GM21526 (cell line): ENCODE measurements around the gene SLC6A6.

Experiments used
- ATAC-seq: cut with Tn5 transposase; IDR thresholded peaks from one replicate; pipeline ENCODE4 v1.9.1; 2021; ENCODE audit warnings: moderate library complexity; ENCODE audit not compliant: unreplicated experiment, low FRiP score

Gene SLC6A6

DNA sequence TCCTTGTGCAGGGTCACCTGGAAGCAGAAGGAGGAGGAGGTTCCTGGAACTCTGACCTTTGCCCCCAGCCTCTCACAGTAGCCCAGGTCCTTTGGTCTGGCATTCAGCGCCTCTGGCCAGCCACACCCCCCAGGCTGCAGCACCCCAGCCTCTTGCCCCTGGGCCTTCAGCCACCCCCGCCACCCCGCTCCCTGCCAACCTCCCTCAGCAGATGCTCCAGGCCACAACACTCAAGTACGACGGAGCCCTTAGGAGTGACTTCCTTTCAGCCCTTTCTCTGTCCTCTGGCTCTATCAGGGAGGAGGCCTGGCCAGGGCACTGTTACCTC, 92.5 kb downstream of the SLC6A6 start:
- no peak for ATAC-seq

DNA sequence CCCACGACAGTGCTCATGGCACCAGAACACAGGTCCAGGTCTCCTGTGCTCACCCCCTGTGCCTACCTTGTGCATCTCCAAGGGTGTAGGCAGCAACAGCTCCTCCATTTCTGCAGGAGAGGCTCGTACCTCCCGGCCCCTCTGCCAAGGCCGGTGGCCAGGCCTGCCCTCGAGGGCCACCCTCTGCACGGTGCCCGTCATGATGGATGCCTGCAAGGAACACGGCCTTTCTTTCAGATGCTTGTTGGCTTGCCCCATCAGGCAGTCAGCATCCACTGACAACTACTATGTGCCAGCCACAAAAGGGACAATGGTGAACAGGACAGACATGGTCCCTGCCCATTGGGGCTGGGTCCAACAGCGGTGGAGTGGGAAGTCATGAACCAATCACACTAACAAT, 93.9 kb downstream of the SLC6A6 start:
- ATAC-seq: no peak

DNA sequence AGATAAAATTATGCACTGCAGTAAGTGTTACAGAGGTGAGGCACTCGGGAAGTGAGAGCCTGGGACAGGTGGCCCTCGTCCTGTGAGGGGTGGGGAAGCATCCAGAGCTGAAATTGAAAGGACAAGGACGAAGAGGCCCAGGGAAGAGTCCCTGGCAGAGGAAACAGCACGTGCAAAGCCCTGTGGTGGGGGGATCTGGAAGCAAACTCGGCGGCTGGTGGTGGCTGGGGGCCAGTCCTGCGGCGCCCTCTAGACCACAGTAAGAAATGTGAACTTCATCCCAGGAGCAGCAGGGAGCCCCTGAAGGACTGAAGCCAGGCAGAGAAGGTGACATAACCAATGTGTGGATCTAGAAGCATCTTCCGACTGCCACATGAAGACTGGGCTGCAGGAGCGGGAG, 94.9 kb downstream of the SLC6A6 start:
- ATAC-seq: no peak

DNA sequence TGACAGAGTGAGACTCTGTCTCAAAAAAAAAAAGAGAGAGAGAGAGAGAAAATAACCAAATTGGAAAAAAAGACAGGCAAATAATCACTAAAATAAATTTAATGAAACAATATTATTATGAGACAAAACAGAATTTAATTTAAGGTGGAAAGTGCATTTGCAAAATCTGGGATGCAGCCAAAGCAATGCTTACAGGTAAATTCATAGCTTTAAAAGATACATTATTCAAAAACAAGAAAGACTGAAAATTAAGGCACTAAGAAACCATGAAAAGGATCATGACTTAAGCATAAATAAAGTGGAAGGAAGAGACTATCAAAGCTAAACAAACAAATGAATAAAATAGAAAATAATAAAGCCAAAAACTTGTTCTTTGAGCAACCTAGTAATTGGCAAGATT, 100.1 kb downstream of the SLC6A6 start:
- ATAC-seq: no peak

DNA sequence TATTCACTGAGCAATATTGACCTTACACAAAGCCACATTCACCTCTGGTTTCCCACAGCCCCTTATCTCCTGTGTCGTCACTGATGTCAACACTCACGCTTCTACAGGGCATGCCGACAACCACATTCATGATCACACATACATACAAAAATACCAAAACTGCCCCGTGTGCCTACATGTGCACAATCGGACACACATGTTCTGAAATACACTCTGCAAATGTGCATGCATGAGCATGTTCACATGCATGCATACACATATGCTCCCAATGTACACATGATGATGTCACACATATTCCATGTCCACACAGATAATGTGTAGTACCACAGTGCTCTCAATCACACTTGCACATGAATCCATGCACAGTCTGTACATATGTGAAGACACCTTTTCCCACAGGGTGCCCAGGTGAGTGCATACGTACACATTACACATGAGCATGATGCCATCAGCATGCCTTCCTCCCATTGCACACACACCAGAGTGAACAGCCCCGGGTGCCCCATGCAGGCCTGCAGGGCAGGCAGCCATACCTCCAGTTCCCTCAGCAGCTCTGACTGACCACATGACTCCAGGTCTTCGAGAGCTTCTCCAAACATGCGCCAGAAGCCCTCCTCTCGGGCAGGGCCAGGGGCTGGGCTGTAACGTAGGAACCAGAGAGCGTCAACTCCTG, 100.8 kb downstream of the SLC6A6 start:
- ATAC-seq: no peak

DNA sequence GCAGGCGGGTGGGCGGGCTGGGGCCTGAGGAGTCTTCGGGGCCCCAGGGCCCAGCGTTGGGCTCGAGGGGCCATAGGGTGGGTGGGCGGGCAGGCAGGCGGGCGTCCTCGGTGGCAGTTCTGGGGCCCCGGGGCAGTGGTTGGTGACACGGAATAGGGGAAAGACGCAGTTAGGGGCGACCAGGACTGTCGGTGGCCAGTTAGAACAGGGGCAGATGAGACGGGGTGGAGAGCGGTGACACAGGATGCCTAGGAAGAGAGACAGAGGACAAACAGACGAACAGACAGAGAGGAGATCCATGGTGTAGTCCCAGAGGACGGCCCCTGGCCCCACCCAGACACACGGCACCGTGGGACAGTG, 101.3 kb downstream of the SLC6A6 start:
- ATAC-seq: no peak

DNA sequence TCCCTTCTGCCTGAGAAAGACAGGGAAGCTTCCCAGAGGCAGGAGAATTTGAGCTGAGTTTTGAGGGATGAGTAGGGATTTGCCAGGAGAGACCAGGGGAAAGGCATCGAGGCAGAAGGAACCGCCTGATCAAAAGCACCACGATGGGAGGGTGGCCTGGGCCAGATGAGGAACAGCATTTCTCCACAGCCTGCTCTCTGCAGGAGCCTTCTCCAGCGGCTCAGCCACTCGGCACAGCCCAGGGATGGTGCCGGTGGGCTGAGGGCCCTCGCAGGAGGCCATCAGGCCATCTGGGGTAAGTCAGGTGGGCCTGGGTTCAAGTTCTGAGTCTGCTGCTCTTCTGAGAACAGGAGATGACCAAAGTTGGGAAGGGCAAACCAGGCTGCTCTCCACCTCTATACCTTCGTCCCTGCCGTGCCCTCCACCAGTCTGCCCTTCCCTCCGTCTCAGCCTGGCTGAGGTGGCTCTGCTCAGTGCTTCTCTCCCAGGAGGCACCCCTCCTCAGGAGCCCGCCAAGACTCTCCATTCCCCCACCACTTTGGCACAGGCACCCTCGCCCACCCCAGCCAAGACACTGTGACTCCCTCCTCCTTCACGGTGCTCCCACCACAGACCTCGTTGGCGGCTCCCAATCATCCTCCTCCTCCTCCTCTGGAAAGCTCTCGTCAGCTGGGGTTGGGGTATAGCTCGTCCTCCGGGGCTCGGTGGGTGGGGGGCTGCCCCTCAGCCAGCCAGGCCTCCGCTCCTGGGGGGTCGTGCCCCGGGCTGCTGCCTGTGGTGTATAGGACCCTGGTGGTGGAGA, 102.8 kb downstream of the SLC6A6 start:
- ATAC-seq: no peak

DNA sequence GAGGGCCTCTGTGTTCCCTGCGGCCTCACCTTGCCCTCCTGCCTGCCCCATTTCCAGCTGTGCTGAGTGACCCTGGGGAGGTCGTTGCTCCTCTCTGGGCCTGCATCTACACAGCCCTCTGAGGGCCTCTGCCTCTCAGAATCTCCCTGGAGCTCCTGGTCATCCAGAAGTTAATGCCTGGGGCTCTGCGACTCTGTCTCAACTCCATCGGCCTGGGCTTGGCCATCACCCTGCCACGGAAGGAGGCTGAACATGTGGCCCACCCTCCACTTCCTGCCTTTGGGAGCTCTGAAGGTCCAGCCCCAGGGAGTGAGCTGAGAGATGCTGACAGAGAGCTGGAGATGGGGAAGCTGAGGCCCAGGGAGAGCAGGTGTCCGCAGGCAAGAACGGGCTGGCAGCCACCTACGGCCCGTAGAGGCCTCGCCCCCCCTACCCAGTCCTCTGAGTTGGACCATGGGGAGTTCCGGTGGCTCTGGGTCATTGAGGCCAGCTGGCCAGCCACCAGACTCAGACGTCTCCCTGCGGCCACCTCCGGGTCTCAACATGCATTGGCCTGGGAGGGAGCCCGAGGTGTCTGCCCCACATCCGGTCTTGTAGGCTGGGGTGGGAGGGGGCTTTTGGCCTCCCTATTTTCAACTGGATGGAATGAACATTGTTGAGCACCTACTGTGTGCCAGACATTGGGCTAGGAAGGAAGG, 103.5 kb downstream of the SLC6A6 start:
- ATAC-seq: no peak

DNA sequence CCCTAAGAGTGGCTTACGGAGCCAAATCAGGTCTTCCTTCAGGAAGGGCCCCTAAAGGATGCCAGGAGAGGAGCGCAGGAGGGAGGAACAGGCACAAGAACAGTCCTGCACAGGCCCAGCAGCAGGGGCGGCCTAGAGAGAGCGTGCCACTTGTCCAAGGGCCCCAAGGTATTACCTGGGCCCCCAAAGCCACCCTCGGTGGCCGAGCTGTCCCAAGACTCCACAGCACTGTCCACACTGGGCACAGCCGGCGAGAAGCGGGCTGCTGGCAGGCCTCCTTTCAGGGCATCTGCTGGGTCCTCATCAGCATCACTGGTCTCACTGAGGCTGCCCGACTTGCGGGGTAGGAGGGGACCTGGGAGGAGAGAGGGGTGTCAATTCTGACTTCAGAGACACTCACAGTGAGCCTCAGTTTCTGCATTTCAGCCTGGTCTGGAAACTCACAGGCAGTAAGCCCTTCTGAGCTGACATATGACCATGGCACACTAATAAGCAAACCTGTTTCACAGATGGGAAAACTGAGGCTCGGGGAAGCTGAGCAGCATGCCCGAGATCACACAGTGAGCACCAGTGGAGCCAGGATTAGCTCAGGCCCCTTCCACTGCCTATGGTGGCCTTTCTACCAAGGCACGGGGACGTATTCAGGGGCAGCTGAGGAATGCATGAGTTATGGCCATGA, 104.4 kb downstream of the SLC6A6 start:
- no peak for ATAC-seq

DNA sequence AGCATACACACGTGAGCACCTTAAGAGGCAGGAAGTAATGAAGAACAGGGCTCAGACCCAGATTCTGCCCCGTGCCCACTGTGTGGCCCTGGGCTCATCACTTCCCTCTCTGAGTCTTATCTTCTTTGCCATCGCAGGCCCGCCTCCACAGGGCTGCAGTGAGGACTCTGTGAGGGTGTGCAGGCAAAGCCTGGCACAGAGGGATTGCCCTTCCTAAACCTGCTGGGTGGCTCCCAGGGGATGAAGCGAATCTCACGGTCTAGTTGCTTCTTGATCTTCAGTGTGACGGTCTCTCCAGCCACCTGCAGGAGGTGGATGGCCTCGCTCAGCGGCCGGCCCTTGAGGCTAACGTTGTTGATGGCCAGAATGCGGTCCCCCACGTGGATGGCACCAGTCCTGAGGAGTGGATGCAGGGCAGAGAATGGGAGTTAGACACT, 104.9 kb downstream of the SLC6A6 start:
- ATAC-seq: no peak

DNA sequence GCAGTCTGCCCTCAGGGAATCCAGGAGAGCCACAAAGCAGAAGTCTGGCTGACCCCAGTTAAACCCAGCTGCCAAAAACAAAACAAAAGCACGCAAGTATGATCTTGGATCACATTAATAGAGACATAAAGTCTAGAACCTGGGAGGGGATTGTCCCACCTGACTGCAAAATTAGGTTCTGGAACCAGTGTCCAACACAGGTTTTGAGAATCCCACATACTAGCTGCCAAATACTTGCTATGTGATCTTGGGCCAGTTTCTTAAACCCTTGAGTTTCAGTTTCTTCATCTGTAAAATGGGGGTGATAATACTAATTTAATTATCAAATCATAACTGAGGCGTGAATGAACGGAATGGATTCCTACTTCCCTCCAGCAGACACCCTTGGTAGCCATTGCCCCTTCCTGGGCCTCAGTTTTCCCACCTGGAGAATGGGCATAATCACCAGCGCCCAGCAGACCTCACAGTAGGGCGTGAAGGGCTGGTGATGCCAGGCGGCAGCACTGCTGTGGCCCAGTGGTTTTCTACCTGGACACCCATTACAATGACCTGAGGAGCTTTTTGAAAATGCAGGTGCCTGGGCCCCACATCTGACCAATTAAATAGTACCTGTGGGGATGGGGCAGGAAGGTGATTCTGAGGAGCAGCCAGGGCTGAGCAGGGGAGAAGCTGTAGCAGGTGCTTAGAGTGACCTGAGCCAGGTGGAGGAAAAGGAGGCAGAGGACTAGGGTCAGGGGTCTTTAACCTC, 105.5 kb downstream of the SLC6A6 start:
- ATAC-seq: no peak

DNA sequence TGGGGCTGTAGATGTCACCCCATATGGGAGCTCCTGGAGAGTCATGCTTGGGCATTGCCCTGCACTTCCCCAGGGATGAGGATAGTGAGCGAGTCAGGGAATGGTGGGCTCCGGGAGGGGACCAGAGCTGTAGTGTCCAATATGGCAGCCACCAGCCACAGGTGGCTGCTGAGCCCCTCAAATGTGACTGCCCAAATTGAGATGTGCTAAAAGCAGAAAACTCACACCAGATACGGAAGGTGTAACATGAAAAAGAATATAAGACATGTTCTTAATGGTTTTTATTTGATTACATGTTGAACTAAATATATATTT, 106.1 kb downstream of the SLC6A6 start:
- no peak for ATAC-seq

DNA sequence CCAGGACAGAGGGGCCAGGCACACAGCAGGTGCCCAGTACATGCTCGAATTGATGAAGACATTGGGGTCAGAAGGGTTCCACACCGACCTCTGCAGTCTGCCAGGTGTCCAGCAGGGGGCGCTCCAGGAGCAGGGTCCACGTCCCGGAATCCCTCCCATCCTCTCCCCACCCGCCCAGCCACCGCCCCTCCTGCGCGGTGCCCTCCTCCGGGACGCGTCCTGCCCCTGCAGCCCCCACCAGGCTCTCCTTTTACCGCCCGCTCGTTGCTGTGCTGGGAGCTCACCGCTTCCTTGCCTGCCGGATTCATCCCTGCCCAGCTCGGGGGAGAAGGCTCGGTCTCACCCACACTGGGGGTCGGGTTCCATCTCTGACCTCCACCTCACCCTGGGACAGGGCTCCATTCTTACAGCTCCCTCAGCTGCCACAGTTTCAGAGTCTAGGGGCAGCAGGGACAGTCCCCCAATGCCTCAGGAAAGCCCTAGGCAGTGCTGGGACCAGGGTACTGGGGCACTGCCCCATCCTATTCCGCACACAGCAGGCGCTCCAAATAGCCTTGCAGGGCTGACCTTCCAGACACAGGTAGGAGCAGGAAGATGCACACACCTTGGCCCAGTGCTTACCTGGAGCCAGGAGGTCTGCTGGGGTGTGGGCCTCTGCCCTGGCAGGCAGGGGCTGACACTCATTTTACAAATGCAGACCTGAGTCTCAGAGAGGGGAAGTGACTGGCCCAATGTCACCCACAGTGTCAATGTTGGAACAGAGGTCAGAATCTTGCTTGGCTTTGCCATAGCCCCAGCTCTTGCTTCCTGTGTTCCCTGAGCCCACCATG, 106.8 kb downstream of the SLC6A6 start:
- no peak for ATAC-seq

DNA sequence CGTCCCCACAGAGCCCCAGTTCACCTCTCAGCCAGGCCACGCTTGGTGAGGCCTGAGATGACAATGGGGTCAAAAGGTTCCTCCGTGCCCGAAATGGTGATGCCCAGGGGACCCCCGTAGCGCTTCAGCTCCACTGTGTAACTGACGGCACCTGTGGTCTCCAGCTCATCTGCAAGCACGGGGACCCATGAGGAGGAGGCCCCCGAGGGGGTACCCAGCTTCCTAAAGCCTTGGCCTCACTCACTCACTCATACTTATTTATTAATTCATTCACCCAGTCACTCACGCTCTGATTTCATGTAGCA, 107.3 kb downstream of the SLC6A6 start:
- no peak for ATAC-seq

DNA sequence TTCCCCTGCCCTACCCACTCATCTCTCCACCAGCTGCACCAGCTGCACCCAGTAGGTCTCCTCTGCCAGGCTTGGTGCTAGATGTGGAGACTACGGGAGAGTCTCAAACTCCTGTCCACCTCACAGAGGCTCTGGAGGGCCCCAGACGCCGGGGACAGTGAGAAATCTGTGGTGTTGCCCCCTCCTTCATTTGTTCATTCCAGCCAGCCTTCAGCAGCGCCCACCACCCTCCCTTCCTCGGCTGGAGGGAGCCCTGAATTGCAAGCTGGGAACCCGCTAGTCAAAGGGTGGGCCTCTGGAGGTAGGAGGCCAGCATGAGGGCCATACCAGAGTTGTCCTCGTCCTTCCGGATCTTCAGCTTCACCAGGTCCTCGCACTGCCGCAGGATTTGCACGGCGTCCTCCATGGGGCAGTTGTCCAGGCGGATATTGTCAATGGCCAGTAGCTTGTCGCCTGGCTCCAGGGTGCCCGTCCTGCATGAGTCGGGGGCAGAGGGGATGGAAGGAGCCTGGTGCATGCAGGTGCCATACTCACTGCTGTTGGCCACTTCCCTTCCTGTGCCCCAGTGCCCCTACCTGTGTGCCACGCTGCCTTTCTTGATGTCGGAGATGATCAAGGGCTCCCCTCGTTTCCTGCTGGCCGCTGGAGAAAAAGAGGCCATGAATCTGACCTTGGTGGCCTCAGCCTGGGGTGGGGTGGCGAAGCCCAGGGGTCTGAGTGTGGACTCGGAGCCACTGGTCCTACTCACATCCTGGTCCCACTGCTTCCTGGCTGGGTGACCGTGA, 108.6 kb downstream of the SLC6A6 start:
- no peak for ATAC-seq

DNA sequence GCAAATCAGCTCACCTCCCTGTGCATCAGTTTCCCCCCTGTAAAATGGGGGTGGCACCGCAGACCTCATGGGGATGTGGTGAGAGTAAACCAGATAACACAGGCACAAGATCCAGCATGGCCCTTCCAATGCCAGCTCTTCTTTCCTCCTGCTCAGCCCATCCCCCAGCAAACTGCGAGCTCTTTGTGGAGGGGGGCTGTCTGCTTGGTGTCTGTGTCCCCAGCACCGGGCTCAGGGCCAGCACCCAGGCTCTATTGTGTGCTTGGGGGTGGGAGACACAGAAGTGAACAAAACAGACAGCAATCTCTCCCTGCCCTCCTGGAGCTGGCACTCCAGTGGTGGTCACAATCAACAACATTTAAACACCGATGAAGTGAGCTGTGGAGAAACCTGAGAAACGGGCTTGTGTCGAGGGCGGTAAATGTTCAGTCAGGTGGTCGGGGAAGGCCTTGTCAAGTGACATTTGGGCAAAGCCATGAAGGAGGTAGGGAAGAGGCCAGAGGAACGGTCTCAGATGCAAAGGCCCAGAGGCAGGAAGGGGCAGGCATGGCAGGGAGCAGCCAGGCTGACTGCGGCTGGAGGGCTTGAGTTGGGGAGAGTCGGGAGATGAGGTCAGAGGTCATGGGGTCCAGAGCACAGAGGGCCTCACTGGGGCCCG, 109.3 kb downstream of the SLC6A6 start:
- ATAC-seq: no peak

DNA sequence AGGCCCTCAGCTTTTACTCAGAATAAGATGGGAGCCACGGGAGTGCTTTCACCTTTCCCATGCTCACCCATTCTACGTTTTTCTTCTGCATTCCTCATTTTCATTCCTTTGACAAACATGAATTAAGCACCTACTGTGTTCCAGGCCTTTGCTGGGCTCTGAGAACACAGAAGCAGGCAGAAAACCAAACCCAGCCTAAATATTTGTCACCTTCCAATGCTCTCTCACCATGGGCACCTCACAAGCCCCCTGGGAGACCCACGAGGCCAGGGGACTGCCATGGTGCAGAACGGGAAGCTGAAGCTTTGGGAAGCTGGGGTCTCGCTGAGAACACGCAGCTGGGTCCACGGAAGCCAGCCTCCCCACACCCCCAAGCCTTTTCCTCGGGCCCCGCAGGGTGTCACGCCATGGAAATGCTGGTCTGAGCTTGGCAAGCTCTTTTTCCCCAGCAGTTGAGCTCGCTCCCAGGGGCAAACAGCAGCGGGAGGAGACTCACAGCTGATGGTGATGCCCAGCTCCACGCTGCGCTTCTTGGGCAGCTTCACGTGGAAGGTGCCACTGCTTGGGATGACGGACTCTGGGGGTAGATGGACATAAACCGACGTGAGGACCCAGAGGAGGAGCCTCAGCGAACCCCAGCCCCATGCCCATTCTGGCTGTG, 110.0 kb downstream of the SLC6A6 start:
- no peak for ATAC-seq

DNA sequence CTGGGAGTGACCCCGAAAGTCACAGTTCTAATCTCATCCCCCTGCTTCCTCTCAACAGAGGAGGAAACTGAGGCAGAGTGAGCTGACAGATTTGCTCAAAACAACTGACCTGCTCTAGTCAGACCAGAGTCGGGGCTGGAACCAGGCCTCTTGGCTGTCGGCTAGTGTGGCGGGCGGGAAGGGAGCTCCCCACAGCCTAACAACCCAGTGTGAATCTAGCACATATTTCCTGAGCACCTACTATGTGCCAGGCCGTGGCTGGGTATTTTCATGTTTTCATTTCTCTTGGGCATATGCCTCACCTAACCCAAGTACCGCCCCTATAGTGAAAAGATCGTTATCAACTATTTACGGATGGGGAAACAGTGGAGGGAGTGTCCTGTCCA, 110.5 kb downstream of the SLC6A6 start:
- ATAC-seq: no peak
